Measurements from ENCODE around the gene NXPE2.
A peak's percentile ranks its signal among the peaks of the same experiment; 100 is the strongest.
"Not testable (repeated sequence)": the region's sequence is repeated elsewhere in the genome, so short reads cannot be mapped to it uniquely, and the experiment has no call there.

NXPE2 gene

DNA sequence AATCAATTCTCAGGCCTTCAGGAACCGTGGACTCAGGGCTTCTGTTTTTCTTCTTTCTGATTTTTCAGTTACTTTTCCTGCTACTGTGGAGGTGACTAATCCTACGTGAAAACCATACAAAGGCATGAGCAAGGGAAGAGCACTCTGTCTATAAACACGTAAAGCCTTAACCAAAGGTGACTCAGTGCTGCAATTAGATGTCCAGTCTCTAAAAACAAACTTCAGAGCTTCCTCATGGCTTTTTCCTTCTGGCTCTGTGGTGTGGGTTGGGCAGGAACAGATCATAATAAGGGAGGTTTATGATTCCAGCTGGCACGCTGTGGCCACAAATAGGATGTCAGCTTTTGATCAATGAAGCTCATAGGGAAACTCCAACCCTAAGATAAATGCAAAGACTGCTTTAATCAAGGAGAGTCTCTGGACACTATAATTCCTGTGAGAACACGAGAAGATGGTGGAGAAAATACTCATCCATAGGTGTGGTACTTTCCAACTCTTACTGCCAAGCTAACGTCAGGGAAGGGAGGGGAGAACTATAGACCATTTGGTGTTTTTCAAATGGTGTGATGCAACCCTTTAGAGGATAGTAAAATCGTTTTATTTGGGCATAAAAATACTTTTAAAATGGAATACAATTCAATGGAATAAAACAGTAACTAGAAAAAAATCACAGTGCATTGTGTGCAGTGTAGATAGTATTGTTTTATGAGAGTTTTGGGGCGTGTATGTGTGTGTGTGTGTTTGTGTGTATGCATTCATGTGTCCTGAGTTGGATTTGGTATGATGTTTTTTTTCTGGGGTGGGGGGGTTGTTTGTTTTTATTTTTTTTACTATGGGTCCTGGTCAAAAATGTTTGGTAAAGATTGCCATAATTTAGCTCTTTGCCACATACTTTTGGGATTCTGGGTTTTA, at the start of gene NXPE2:
Gene NXPE2, plus strand, starts transcription at position 403 of the 912 bp plus-strand sequence. Its CDS starts 49 bp downstream, at position 452.
- no peak for DNase-seq (ENCODE audit: low read depth)

DNA sequence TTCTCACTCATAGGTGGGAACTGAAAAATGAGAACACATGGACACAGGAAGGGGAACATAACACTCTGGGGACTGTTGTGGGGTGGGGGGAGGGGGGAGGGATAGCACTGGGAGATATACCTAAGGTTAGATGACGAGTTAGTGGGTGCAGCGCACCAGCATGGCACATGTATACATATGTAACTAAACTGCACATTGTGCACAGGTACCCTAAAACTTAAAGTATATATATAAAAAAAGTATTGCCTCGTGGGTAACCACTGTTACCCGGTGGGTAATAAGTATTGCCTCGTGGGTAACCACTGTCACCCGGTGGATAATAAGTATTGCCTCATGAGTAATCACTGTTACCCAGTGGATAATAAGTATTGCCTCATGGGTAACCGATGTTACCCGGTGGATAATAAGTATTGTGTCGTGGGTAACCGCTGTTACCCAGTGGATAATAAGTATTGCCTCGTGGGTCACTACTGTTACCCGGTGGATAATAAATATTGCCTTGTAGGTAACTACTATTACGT, 46.8 kb upstream of the NXPE2 start:
- not testable (repeated sequence) for DNase-seq (ENCODE audit: low read depth)

DNA sequence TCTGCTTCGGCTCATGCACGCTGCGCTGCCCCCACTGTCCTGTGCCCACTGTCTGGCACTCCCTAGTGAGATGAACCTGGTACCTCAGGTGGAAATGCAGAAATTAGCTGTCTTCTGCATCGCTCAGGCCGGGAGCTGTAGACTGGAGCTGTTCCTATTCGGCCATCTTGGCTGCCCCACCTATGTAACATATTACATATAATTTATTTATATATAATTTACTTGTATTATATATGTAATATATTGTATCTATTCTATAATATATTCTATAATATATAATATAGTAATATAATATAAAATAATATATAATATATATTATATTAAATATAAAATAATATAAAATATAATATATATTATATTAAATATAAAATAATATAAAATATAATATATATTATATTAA, 38.9 kb upstream of the NXPE2 start:
- not testable (repeated sequence) for DNase-seq (ENCODE audit: low read depth)

DNA sequence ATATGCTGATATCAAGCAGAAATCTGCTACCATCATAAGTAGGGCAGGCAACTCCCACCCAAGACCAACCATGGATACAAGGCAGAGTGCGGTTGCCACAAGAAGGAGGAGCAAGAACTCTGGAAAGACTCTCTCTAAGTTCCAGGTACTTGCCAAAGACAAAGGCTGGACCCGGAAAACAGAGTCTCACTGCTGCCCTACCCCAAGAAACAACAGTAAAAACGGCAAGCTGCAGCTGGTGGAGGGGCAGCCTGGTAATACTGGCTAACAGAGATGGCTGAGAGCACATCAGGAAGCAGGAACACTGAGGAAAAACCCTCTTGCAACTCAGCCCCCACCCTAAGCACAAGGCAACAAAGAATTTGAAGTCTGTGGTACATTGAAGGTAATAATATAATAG, 27.7 kb upstream of the NXPE2 start:
- DNase-seq (ENCODE audit: low read depth): no peak

DNA sequence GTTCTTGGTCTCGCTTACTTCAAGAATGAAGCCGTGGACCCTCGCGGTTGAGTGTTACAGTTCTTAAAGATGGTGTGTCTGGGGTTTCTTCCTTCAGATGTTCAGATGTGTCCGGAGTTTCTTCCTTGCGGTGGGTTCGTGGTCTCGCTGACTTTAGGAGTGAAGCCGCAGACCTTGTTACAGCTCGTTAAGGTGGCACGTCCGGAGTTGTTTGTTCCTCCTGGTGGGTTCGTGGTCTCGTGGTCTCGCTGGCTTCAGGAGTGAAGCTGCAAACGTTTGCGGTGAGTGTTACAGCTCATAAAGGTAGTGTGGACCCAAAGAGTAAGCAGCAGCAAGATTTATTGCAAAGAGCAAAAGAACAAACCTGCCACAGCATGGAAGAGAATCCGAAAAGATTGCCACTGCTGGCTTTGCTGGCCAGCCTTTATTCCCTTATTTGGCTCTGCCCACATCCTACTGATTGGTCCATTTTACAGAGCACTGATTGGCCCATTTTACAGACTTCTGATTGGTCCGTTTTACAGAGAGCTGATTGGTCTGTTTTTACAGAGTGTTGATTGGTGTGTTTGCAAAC, 27.1 kb upstream of the NXPE2 start:
- no peak for DNase-seq (ENCODE audit: low read depth)

DNA sequence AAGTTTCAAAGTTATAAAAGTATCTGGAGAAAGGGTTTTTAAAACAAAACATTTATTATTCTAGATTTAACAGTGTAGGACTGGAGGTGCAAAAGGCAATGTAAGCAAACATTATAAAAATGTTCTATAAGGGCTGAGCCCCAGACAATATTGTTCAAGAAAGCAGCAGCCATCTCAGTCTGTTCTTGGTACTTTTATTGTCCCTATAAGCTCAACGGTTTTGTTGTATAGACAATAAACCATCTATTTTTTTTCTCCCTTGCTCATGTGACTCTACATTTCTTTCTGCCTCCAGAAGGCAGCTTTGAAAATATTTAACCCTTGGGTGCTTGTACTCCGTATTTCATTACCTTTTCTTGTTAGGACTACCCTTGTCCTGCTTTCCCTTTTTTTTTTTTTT, 25.2 kb upstream of the NXPE2 start:
- no peak for DNase-seq (ENCODE audit: low read depth)

DNA sequence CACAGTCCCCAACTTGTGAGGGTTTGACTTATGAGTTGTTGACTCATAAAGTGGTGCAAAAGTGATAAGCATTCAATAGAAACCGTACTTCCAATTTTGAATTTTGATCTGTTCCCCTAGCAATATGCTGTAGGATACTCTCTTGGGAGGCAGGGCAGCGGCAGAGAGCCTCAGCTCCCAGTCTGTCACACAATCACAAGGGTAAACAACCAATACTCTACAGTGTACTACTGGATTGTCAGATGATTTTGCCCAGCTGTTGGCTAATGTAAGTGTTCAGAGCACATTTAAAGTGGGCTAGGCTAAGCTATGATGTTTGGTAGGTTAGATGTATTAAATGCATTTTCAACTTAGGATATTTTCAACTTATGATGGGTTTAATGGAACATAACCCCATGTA, 13.7 kb upstream of the NXPE2 start:
- DNase-seq (ENCODE audit: low read depth): no peak

DNA sequence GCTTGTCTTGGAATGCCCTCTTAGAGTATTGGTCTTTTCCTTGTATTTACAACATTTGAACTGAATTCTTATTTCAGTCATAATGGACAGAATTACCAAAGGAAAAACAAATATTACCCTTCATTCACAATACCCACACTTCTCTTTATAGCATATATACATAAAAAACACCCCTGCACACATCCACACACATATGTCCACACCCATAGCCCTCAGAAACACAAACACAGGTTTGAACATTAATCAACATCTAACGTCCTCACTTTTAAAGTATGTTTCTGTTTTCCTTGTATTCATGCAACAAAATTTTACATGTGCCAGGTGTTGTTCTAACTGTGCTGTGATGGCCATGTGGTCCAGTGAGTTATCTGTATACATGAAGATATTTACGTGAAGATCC, 11.6 kb upstream of the NXPE2 start:
- no peak for DNase-seq (ENCODE audit: low read depth)

DNA sequence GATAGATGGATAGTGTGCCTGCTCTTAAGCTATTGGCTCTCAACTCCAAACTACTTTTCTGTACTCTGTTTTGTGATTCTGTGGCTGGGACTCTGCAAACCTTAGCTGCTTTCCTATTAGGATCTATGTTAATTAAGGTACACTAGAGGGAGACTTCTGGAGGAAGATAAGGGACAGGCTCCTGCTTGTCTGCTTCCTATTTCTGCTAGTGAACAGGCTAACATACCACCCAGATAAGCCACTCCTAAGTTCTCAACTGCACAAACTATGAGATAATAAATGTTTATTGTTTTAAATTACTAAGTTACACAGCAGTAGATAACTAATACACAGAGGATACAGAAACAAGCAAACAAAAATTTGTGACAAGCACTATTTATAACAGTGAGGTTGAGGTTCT, 10.2 kb upstream of the NXPE2 start:
- no peak for DNase-seq (ENCODE audit: low read depth)

DNA sequence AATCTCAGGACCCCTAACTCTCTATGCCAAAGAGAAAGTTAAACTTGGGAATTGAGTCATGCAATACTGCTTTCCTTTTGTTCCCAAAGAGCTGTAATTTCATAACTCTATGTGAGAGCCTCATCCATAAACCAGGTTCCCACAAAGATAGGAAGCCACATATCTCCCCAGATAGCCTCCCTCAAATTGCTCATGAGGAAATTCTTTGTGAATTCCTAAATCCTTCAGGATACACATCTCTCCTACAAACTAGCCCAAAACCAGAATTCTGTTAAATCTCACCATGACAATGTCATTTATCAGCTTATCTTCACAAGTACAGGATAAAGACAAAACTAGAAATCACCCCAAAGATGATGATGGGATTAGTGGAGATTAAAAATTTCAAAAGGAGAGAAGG, 4.7 kb upstream of the NXPE2 start:
- DNase-seq (ENCODE audit: low read depth): no peak

DNA sequence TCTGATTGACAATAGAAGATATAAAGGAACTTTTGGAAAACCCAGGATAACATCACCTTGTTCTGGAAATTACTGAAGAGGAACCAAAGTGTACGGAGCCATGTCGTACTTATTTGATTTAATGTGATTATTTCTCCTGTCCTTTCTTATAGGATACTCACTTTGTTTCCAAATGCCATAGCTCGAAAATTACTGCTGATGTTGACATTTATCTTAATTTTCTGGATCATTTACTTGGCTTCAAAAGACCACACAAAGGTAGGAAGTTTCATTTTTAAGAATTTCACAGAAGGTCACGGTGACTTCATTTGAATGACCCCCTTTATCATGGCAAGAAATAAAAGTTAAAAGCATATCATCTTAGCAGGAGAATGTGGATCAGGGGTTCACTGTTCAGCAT, 1.2 kb downstream of the NXPE2 start:
- no peak for DNase-seq (ENCODE audit: low read depth)

DNA sequence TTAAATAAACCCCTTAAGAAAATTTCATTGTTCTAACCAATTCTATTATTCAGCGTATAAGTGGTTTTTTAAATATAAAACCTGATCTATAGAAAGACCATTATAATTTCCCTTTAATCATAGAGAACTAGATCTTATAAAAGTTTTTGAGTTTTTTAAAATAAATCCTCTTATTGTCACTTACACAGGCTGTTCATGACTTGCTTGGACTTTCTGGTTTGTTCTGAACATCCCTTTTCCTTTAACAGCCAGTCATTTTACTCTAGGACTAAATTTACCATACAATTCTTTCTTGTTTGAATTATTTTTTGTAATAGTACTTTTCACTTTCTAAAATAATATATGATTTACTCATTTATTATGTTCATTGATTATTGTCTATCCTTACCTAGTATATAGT, 4.7 kb downstream of the NXPE2 start:
- no peak for DNase-seq (ENCODE audit: low read depth)

DNA sequence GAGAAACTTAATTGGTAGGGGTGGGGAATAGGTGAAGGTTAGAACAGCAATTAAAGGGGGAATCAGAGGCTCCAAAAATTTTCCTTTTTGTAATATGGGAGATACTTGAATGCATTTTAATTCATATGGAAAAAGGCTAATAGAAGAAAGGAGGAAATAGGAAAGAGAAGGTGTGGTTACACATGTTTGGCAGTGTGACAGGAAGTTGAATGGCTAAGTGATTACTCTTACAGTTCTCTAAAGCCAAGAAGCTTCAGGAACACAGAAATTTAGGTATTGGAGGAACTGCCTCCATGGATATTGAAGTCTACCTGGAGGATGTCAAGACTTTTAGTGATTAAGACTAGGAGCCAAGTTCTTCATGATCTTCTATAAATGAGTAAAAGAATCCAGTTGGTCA, 6.3 kb downstream of the NXPE2 start:
- DNase-seq (ENCODE audit: low read depth): no peak

DNA sequence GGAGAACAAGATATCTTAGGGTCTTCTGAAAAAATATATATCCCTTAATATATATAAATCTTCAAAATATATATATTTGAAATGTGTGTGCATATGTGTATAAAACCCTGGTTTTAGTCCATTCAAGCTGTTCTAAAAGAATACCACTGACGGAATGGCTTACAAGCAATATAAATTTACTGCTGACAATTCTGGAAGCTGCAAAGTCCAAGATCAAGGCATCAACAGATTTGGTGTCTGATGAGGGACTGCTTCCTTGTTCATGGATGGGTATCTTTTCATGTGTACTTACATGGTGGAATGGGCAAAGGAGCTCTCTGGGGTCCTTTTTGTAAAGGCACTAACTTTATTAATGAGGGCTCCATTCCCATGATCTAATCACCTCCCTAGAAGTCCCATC, 6.8 kb downstream of the NXPE2 start:
- no peak for DNase-seq (ENCODE audit: low read depth)

DNA sequence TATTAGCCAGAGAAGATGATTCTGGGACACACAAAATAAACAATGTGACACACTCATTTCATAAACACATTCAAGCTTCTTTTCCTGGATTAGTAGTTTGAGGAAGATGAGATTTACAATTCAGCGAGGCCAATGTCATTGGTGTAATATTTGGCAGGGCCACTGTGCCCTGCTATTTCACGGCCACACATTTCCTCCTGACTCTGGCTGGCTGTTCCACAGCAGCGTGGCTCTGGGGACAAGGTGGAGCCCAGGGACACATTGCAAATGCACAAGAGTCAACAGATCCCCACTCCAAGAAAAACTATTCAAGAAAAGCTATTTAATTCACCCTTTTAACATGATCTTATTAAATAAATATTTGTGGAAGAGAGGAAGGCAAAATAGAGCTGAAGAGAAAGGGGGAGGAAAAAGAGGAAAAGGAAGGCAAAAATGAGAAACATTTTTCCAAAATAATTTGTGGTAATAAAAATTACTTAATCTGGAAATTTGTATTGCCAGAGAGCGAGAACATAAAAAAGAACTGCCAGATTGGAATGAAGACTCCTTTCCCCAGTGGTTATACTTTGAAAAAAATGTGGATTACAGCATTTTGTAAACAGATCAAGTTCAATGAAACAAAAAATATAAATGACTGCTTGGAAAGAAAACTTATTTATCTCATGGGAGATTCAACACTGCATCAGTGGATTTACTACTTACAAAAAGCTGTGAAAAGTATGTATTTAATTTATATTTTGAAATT, 27.1 kb downstream of the NXPE2 start:
- DNase-seq (ENCODE audit: low read depth): no peak

DNA sequence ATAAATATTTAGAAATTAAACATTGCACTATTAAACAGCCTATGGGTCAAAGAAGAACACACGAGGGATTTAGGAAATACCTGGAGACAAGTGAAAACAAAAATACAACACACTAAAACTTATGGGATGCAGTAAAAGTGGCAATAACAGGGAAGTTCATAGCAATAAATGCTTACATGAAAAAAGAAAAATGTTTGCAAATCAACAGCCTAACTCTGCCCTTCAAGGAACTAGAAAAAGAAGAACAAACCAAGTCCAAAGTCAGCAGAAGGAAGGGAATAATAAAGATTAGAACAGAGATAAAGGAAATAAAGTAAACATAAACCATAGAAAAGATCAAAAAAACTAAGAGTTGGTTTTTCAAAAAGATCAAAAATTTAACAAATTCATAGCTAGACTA, 31.6 kb downstream of the NXPE2 start:
- DNase-seq (ENCODE audit: low read depth): no peak

DNA sequence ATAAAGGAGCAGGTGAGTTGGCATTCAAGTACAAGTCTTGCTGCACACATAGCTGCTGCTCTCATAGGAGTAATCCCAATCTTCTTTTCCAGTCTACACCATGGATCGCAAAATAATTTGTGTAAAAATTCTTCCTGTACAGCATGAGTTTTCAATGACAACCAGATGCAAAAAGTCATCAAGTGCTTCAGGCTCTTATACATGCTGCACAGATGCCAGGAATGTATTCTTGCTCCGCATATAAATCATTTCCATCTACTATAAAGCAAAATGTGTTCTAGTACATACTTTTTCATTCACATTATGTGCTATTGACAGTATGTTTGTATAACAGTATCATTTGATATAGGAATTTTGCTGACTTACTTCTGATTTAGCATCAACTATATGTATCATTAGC, 35.4 kb downstream of the NXPE2 start:
- DNase-seq (ENCODE audit: low read depth): no peak

DNA sequence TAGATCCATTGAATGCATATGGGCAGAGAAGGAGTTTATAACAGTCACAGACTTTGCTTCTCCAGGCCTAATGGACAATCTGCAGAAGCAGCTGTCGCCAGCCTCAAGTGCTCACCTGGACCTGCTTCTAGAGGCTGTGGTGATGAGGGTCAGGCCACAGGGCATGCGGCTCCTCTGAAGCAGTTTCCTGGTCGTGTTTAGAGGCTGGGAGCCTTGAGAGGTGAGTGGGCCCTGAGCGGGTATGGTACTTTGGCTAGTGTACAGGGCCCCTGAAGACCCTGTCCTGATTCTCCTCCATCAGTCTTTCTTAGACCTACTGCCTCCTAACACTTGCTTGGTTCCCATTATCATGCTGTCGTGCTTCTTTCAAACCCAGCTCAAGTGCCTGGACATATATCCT, 41.2 kb downstream of the NXPE2 start:
- DNase-seq (ENCODE audit: low read depth): no peak

DNA sequence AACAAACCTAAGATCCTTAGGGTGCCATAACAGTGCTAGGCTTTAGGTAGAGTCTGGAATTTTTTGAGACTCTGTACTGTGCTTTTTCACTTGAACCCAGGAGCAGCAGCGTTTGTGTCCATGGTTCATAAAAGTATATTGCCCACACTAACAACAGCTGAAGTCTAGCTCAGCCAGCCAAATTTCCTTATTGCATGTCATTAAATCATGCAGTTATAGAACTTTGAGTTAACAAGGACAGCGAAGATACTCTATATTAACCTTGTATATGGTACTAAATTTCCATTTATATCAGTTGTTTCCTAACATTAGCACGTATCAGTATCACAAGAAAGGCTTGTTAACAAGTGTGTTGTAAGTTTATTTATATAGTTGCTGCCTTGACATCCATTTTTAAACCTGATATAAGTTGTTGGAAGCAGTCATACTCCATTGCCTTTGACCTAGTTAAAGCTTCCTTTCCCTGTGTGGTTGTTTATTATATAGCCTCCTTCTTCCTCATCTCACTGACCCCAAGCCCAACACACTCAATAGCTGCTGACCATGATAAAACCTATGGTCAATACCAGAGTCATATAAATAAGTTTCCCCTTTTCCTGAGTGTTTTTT, 46.7 kb downstream of the NXPE2 start:
- DNase-seq (ENCODE audit: low read depth): no peak

DNA sequence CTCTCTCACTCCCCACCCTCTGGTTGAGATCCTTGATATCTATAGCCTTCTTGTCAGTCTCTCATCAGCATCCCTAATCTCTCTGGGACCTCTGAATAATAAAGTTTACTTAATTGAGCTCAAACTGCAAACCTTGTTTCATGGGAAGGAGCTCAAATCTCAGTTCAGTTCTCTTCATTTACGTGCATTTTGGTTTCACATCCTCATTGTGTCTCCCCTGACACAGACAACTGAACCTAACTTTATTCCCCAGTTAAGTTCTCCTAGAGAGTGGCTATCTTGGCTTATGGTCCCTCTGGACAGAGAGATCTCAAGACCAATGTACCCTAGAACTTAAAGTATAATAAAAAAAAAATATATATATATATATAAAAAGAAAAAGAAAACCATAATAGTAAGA, 47.3 kb downstream of the NXPE2 start:
- DNase-seq (ENCODE audit: low read depth): no peak

DNA sequence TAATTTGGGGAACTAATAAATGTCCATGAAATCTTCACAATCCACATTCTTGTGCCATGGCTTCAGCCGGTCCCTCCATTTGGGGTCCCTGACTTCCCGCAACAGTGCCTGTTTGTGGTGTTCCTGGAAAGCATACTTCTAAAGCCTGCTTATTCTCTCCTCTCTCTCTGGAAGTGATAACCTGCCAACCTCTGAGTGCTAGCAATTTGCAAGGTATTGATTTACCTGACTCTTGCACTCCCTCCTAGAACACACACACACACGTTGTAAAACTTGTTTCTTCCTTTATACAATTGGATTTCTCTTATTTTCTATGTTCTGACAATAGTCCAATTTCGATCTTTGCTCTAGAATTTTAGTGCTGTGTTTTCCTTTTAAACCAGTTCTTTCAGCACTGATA, 58.5 kb downstream of the NXPE2 start:
- no peak for DNase-seq (ENCODE audit: low read depth)

DNA sequence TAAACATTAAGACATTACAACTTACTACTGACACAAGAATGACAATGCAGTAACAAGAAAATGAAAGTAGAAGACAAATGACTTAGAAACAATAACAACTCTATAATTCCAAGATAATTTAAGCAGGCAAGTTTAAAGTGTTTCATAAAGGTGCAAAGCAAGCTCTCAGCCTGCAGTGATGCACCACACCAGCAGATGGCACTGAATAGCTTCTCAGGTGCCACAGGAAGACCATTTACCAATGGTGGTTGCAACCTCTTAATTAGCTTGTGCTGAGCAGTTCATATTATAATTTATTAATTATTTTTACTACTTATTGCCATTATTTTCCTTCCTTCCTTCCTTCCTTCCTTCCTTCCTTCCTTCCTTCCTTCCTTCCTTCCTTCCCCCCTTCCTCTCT, 60.6 kb downstream of the NXPE2 start:
- DNase-seq (ENCODE audit: low read depth): peak; percentile 15
